Right cardiac atrium (tissue), 5 donors: Measurements from ENCODE around the gene CRAT. TPM values are rescaled to one million over a fixed set of nuclear protein-coding genes. Genes with fewer than 3 reads are reported as not detected.
A peak's percentile ranks its signal among the peaks of the same experiment; 100 is the strongest.

Source experiments
- ATAC-seq, 2 donors: fragments of 200-7000 bp; cut with Tn5 transposase; one replicate each; pipeline versions ENCODE4 v1.8.0 to v1.9.1; 2020; ENCODE audit warnings: moderate library complexity in 2 of 2, mild to moderate bottlenecking in 1 of 2
- DNase-seq, 3 donors: peaks; one replicate each; pipeline ENCODE4 v3.0.0-alpha.2; 2020
- H3K27ac ChIP-seq: one replicate; pipeline ENCODE4 v1.5.1; 2013; ENCODE audit warnings: mild to moderate bottlenecking, low read length, control low read depth, moderate library complexity
- H3K27me3 ChIP-seq: one replicate; pipeline ENCODE4 v1.6.1; 2013; ENCODE audit not compliant: control insufficient read depth, insufficient read depth
- H3K4me1 ChIP-seq: one replicate; pipeline ENCODE4 v1.6.1; 2013; ENCODE audit warnings: low read length; ENCODE audit not compliant: control insufficient read depth, insufficient read depth
- H3K4me3 ChIP-seq: one replicate; pipeline ENCODE4 v1.5.1; 2013; ENCODE audit warnings: low read length, control low read depth
- H3K9me3 ChIP-seq: one replicate; pipeline ENCODE4 v1.6.1; 2013; ENCODE audit warnings: low read length; ENCODE audit not compliant: control insufficient read depth
- WGBS: extraction: QIAGEN DNeasy Blood & Tissue Kit; methylation state at CpG from one replicate; pipeline ENCODE4 v1.1.7; 2013; 5-methylcytosine and 5-hydroxymethylcytosine counted together
- intact Hi-C, 4 donors: fragments of 100-400 bp; cut with DNase I; formaldehyde crosslinking; loops; one replicate each; pipeline versions ENCODE4 v1.11.0 to v1.14.0; 2022 to 2023
- polyA plus RNA-seq: library from polyadenylated mRNA; stranded (reverse); fragments of 200-250 nt; gene quantifications from one replicate; pipeline ENCODE4 v1.2.3, GENCODE V29; 2013
- total RNA-seq, 4 donors: library from RNA; stranded (reverse); fragmentation: NEBNext Ultra II Directional; extraction: Animal tissue kit (Norgen Biotek cat#: 25700); gene quantifications; one replicate each; pipeline ENCODE4 v1.2.1, GENCODE V29; 2021
- donor health status: healthy with polysubstance abuse.
- donor health status: DM: no; HTN: yes; CAD: no.
- donor health status: DM: no; HTN: no; CAD: no.
- donor health status: DM: no; HTN: yes; CAD: no; lungs with severe emphysema.
- donor health status: DM: yes; HTN: yes; CAD: no.

CRAT gene
- total and polyA plus RNA-seq, 5 donors = 47.0 to 69.9 (median 58.4) TPM

DNA sequence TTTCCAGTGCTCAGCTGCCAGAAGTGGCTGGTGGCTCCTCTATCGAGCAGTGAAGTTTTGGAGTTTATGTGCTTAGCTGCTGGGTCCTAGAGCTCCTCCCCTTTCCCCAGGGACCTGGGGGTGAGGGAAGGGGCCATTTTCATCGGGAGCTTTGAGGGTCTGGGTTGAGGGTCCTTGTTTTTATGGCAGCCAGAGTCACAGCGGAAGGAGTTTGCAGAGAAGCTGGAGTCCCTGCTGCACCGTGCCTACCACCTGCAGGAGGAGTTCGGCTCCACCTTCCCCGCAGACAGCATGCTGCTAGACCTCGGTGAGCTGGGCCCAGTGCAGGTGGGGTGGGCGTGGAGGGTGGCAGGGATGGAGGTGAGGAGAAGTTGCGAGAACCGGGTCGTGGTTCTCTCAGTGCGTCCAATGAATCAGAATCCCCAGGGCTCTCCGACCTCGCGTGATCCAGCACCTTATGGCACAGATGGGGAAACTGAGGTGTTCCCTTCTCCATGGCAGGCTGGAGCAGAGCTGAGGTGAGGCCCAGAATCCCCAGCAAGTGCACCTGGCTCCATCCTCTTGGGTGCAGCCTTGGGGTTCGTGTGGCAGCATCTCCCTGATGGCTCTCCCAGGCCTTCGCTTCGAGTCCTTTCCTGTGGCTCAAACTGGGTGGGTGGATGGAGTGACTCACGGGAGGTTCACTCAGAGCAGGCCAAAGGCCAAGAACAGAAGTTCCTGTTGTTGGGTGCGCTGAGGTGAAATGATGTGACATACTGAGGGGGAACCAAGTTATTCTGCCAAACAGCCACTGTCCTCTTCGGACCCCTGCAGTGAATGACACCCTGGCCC lies 51.4 kb downstream of the CRAT start:
- Histone ChIP-seq H3K4me3 (no peak overlapping the region), H3K4me1 (no peaks in the 10 kb centered on the region), H3K27ac (no peak overlapping the region), H3K9me3 (no peaks in the 10 kb centered on the region), H3K27me3 (no peaks in the 10 kb centered on the region)
- intact Hi-C loops = no loop called here
- ATAC-seq = no peak
- WGBS = 87% methylated on average over 21 of the region's 21 CpGs
- no peak for DNase-seq

DNA sequence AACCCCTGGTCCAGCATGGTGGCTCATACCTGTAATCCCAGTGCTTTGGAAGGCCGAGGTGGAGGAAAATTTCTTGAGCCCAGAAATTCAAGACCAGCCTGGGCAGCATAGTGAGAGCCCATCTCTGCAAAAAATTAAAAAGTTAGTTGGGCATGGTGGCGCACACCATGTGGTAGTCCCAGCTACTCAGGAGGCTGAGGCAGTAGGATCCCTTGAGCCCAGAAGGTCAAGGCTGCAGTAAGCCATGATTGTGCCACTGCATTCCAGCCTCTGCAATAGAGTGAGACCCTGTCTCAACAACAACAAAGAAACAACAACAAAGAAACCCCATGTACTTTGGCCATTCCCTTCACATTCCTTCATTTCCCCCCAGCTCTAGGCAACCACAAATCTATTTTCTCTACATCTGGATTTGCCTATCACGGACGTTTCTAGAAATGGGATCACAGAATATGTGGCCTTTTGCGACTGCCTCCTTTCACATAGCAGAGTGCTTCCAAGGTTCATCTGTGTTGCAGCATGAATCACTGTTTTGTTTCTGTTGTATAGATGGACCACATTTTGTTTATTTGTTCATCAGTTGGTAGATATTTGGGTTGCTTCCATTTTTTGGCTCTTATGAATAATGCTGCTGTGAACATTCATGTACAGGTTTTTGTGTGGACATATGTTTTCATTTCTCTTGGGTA lies 56.3 kb downstream of the CRAT start:
- H3K9me3 ChIP-seq = no peaks in the 10 kb centered on the region
- no peak overlapping the region for H3K4me3 ChIP-seq
- H3K27ac ChIP-seq = no peak overlapping the region
- intact Hi-C loops = no loop called here
- H3K27me3 ChIP-seq = no peaks in the 10 kb centered on the region
- no peaks in the 10 kb centered on the region for H3K4me1 ChIP-seq
- DNase-seq (no peak), ATAC-seq (no peak)
- WGBS = 87% methylated on average over 5 of the region's 5 CpGs

DNA sequence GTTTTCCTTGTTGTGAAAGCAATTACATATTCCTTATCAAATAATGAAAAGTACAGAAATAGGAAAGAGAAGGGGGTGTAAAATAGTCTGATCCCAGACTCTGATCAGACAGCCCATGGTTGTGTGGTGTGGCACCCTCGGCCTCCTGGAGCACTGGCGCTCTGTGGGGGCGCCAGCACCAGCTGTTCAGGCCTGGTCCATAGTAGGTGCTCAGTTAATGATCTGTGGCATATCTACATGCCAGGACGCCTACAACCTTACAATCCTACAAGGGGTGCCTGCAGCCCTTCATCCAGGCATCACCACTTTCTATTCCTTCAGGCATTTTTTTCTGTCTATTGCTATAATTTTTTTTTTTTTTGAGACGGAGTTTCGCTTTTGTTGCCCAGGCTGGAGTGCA lies 57.6 kb downstream of the CRAT start:
- no peak for DNase-seq
- H3K4me3 ChIP-seq = no peak overlapping the region
- ATAC-seq = no peak
- H3K4me1 ChIP-seq = no peaks in the 10 kb centered on the region
- H3K9me3 ChIP-seq = no peaks in the 10 kb centered on the region
- 93% methylated on average over 6 of the region's 6 CpGs for WGBS
- H3K27me3 ChIP-seq = no peaks in the 10 kb centered on the region
- intact Hi-C loops = no loop called here
- no peak overlapping the region for H3K27ac ChIP-seq

DNA sequence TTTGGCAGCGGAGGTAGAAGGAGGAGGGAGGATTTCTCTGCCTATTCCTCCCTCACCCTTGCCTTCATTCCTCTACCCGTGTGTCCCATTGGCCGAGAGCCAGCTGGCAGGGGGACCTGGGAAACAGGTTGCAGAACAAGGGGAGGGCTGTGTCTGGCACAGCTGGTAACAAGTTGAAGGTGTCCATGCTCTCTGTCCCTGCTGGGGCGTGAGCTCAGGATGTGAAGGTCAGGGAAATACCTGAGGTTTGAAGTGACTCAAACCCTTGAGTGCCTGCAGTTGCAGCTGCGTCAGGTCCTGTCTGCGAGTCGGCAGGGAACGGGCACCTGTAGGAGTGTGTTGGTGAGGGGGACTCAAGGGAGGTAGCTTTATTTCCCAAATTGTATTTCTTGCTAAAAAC lies 58.0 kb downstream of the CRAT start:
- Histone ChIP-seq H3K4me1 (no peaks in the 10 kb centered on the region), H3K27ac (no peak overlapping the region), H3K27me3 (no peaks in the 10 kb centered on the region), H3K4me3 (no peak overlapping the region), H3K9me3 (no peaks in the 10 kb centered on the region)
- DNase-seq = peak; percentile 61 to 85 (median 83)
- peak; percentile 53 to 73 for ATAC-seq
- intact Hi-C loops = no loop called here
- 77% methylated on average over 8 of the region's 8 CpGs for WGBS

Other genes starting within 250 kb of the CRAT start
- 10 to 100 TPM; 10.1 to 18.0 (median 14.0) TPM for gene KYAT1, start 228.8 kb downstream of the CRAT start, total RNA-seq
- 14.7 TPM for gene KYAT1, start 228.8 kb downstream of the CRAT start, polyA plus RNA-seq
- 10 to 100 TPM; 22.5 to 49.8 (median 26.3) TPM for gene LRRC8A, start 228.7 kb downstream of the CRAT start, total RNA-seq
- gene LRRC8A, start 228.7 kb downstream of the CRAT start, polyA plus RNA-seq = 28.3 TPM
- gene PHYHD1, start 189.8 kb downstream of the CRAT start, total RNA-seq = 10 to 100 TPM; 30.4 to 64.4 (median 38.0) TPM
- gene PHYHD1, start 189.8 kb downstream of the CRAT start, polyA plus RNA-seq = 57.8 TPM
- 10 to 100 TPM; 10.0 to 11.8 (median 11.2) TPM for gene DOLK, start 163.2 kb downstream of the CRAT start, total RNA-seq
- gene DOLK, start 163.2 kb downstream of the CRAT start, polyA plus RNA-seq = 9.6 TPM
- 10 to 100 TPM; 16.1 to 24.6 (median 17.8) TPM for gene NUP188, start 163.1 kb downstream of the CRAT start, total RNA-seq
- 9.8 TPM for gene NUP188, start 163.1 kb downstream of the CRAT start, polyA plus RNA-seq
- 10 to 100 TPM; 36.1 to 47.4 (median 40.2) TPM for gene SH3GLB2, start 82.5 kb downstream of the CRAT start, total RNA-seq
- gene SH3GLB2, start 82.5 kb downstream of the CRAT start, polyA plus RNA-seq = 45.1 TPM
- 10 to 100 TPM; 30.3 to 40.7 (median 36.2) TPM for gene MIGA2, start 74.2 kb downstream of the CRAT start, total RNA-seq
- 35.8 TPM for gene MIGA2, start 74.2 kb downstream of the CRAT start, polyA plus RNA-seq
- 1 to 10 TPM; 6.3 to 7.3 (median 6.8) TPM for gene DOLPP1, start 29.7 kb downstream of the CRAT start, total RNA-seq
- gene DOLPP1, start 29.7 kb downstream of the CRAT start, polyA plus RNA-seq = 3.3 TPM
- gene PTPA, start 622 bp upstream of the CRAT start, total RNA-seq = 100 to 1,000 TPM; 115 to 170 (median 144) TPM
- 147 TPM for gene PTPA, start 622 bp upstream of the CRAT start, polyA plus RNA-seq
- gene IER5L, start 67.5 kb upstream of the CRAT start, total RNA-seq = 1 to 10 TPM; 6.7 to 9.4 (median 8.7) TPM
- gene IER5L, start 67.5 kb upstream of the CRAT start, polyA plus RNA-seq = 10.4 TPM